GM21447 (cell line): ENCODE measurements around the gene NAMPT.
"Not testable (repeated sequence)": the region's sequence is repeated elsewhere in the genome, so short reads cannot be mapped to it uniquely, and the experiment has no call there.

Source experiments
- ATAC-seq: cut with Tn5 transposase; IDR thresholded peaks from one replicate; pipeline ENCODE4 v1.9.1; 2021; ENCODE audit not compliant: unreplicated experiment

NAMPT gene

DNA sequence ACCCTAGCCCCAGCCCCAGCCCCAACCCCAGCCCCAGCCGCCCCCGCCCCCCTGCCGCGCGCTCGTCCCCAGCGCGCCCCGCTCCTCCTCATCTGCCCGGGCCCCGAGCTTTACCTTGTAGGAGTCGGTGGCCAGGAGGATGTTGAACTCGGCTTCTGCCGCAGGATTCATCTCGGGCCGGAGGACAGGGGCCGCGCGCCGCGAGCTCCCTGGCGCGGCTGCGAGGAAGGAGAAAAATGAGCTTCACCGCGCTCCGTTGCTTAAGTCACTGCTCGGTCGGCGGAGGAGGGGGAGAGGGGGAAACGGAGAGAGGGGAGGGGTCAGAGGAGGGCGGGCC lies at the start of gene NAMPT:
NAMPT (minus strand) TSS at position 270 of the 337 bp plus-strand sequence; CDS start at position 171, 99 bp downstream.
- ATAC-seq: no peak

- ATAC-seq: no peak
Observed at GRCh38 chr7:106332201-106332600, 47.4 kb upstream of the NAMPT start.

GRCh38 chr7:106331441-106332175 lies 46.8 kb upstream of the NAMPT start:
- ATAC-seq: no peak

- no peak for ATAC-seq
Observed at GRCh38 chr7:106329971-106330733, 45.4 kb upstream of the NAMPT start.

DNA sequence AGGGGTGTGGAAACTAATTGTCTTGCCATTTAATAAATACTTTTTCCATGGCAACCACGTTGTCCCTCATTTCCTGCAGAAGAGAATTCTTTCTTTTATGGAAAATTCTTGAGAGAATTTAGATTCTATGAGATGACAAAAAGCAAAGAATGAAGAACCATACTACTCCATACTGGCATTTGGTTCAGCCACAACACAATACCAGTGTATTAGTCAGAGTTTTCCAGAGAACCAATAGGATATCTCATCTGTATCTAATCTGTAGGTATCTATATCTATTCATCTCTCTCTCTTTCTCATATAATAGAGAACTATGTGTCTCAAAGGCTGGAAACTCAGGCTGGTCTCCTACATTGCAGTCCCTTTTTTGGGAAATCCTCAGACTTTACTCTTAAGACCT lies 44.6 kb upstream of the NAMPT start:
- no peak for ATAC-seq

- ATAC-seq: no peak
Observed at GRCh38 chr7:106327538-106328481, 43.0 kb upstream of the NAMPT start.

DNA sequence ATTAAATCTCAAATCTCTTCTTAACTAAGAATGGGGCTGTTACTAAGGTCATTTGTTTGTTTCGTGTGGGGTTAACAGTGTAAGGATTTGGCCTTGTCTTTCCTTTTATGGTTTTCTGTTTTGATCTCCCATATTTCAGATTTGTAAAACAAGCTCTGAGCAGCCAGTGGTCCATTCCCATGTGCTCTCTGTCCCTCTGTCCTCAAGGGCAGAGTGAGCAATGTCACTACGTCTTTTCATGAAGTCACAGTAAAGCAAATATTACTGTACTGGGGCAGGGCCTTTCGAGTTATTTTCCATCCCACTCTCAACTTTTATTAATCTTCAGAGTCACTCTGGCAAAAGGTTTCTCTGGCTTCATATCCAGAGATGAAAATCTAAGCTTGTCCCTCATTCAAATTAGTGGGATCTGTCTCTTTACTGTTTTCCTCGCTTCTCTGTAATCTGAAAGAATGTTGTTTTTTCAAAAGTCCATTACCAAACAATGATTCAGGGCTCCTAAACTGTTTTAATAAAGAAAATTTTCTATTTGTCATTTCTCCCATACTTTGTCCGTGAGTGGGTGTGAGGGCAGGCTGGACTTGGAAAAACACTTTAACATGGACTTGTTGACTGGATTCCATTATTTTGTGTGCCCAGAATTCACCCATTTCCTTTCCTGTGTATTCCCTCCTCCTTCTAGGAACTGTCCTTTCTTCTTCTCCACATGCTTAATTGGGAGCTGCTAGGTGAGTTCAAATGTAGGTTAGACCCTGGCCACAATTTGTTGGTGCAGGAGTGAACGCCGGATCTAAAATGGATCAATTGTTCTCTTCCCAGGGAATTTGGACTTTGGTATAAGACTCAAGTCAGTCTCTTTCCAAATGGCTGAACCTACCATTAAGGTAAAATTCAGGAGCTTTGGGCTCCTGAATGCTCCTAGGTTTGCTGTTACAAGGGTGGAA lies 42.1 kb upstream of the NAMPT start:
- ATAC-seq: no peak

DNA sequence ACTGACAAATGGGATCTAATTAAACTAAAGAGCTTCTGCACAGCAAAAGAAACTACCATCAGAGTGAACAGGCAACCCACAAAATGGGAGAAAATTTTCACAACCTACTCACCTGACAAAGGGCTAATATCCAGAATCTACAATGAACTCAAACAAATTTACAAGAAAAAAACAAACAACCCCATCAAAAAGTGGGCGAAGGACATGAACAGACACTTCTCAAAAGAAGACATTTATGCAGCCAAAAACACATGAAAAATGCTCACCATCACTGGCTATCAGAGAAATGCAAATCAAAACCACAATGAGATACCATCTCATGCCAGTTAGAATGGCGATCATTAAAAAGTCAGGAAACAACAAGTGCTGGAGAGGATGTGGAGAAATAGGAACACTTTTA lies 39.7 kb upstream of the NAMPT start:
- ATAC-seq: not testable (repeated sequence)

- ATAC-seq: not testable (repeated sequence)
Observed at GRCh38 chr7:106320254-106320770, 35.5 kb upstream of the NAMPT start.

DNA sequence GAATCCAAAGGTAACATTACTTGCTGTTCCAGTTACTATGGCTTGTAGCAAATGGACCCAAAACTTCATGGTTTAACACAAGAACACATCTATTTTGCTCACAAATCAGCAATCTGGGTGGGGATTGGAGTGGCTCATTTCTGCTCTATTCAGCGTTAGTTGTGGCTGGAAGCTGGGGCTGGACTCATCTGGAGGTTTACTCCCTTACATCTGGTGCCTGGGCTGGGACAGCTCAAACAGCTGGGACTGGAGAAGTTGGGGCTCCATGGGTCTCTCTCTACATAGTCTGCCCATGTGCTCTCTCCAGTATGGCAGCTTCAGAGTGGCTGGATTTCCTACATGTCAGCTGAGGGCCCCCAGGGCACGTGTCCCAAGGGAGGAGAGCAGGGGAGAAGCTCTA lies 33.7 kb upstream of the NAMPT start:
- no peak for ATAC-seq

DNA sequence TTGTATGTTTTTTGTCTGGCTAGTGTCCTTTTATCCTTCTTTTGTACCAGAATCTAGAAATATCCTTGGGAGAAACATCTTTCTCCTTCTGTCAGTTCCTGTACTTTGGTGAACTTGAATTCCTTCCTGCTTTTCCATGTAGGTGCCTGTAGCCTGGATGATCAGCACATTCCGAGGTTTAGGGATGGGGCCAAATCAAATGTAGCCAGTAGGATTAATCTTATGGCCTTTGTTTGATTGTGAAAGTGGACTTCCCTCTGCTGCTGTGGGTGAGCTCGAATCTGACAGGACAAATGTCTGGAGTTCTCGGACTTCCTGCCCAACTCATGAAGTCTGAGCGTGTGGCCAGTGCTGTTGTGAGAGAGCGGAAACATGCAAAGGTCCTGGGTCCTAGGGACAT lies 33.2 kb upstream of the NAMPT start:
- no peak for ATAC-seq

DNA sequence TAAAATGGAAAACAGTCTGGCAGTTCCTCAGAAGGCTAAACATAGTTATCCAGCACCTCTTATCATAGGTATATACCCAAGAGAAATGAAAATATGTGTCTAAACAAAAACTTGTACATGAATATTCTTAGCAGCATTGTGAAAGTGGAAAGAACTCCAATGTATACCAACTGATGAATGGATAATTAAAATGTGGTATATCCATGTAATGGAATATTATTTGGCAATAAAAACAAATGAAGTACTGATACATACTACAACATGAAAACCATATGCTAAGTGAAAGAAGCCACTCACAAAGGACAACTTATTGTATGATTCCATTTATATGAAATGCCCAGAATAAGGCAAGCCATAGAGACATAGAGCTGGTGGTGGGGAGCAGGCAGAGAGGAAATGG lies 32.2 kb upstream of the NAMPT start:
- no peak for ATAC-seq

GRCh38 chr7:106314875-106315274 lies 30.1 kb upstream of the NAMPT start:
- ATAC-seq: no peak

- ATAC-seq: no peak
Observed at GRCh38 chr7:106313966-106314365, 29.2 kb upstream of the NAMPT start.

GRCh38 chr7:106313456-106313901 lies 28.7 kb upstream of the NAMPT start:
- ATAC-seq: no peak

- no peak for ATAC-seq
Observed at GRCh38 chr7:106312906-106313305, 28.1 kb upstream of the NAMPT start.

GRCh38 chr7:106312099-106312871 lies 27.5 kb upstream of the NAMPT start:
- ATAC-seq: no peak

DNA sequence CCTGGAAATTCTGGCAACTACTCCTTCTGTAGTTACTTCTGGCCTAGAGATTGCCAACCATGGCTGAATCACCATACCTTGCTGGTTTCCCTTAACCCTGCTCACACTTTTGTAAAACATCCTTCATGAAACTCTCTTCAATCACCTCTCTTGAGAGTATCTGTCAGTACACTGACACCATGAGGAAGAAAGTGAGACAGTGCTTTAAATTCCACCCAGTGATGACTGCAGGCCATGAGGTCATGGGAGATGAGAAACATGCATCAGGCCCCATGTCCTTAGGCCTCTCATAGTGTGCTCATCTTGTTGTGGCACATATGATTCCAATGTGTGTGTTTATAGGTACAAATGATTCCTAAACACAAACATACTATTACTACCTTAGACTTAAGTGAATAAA lies 24.6 kb upstream of the NAMPT start:
- no peak for ATAC-seq

DNA sequence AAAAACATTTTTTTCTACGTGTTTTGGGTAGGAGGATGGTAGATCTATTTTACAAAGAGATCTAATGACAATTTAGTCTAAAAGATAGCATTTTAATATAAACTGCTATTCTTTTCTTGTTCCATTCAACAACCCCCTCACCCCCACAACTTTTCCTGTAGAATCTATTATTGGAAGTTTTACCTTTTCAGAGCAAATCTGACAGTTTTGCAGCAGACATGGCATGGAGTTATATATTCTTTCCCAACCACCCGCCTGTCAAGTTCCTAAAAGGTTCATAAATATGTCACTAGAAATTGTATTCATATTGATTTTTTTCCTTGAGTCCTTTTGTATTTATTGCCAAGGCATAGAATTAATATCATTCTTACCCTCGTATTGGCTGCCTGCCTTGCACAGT lies 21.5 kb upstream of the NAMPT start:
- ATAC-seq: no peak
